ENCODE results near the gene RET. TPM values are rescaled to one million over a fixed set of nuclear protein-coding genes. Genes with fewer than 3 reads are reported as not detected.

Gene RET
- total RNA-seq (under 1 TPM; 0.23 to 0.47 (median 0.33) TPM), polyA plus RNA-seq (0.59 TPM)
- long read RNA-seq, donor 1, partial matches to known transcripts = 1 of 4 reads
- long read RNA-seq, donor 1, other reads (novel, unspliced or antisense) = 3 of 4 reads
- long read RNA-seq, donor 2, partial matches to known transcripts = 1 of 1 reads
- long read RNA-seq, donor 2, other reads (novel, unspliced or antisense) = 0 of 1 reads
- long read RNA-seq, donor 3, partial matches to known transcripts = 5 of 7 reads
- long read RNA-seq, donor 3, other reads (novel, unspliced or antisense) = 2 of 7 reads
- long read RNA-seq, donor 4 = 0 reads

DNA sequence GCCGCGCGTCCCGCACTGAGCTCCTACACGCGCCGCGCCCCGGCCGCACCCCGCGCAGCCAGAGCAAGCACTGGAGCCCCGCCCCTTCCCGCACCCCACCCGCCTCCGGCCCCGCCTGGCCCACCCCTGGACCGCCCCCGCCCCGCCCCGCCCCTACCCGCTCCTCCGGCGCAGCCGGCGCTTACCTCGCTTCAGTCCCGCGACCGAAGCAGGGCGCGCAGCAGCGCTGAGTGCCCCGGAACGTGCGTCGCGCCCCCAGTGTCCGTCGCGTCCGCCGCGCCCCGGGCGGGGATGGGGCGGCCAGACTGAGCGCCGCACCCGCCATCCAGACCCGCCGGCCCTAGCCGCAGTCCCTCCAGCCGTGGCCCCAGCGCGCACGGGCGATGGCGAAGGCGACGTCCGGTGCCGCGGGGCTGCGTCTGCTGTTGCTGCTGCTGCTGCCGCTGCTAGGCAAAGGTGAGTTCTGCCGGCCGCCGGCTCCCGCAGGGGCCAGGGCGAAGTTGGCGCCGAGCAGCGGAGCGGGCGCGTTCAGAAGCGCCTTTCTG, at the start of gene RET:
Gene RET (plus strand): TSS at position 194 of the 545 bp plus-strand sequence. CDS start 190 bp downstream, at position 384.
- H3K4me3 ChIP-seq (ENCODE audit: low read length) = peak within 1 kb of the TSS; percentile 47
- under 1% methylated on average over 78 of the region's 78 CpGs for WGBS
- peaks cover 2% of the 10 kb centered on the region for H3K4me1 ChIP-seq (ENCODE audit: control insufficient read depth, insufficient read depth, low read length)
- H3K27ac ChIP-seq (ENCODE audit: low read length) = no peak within 1 kb of the TSS
- H3K9me3 ChIP-seq (ENCODE audit: control insufficient read depth, low read length) = no peaks in the 10 kb centered on the region
- intact Hi-C loops (cut with DNase I) = no loop called here
- peak in 2 of 3 donors; percentile 39 to 73 for DNase-seq
- no peaks in the 10 kb centered on the region for H3K27me3 ChIP-seq (ENCODE audit: control insufficient read depth, insufficient read depth)
- peak; percentile 23 to 49 for ATAC-seq

DNA sequence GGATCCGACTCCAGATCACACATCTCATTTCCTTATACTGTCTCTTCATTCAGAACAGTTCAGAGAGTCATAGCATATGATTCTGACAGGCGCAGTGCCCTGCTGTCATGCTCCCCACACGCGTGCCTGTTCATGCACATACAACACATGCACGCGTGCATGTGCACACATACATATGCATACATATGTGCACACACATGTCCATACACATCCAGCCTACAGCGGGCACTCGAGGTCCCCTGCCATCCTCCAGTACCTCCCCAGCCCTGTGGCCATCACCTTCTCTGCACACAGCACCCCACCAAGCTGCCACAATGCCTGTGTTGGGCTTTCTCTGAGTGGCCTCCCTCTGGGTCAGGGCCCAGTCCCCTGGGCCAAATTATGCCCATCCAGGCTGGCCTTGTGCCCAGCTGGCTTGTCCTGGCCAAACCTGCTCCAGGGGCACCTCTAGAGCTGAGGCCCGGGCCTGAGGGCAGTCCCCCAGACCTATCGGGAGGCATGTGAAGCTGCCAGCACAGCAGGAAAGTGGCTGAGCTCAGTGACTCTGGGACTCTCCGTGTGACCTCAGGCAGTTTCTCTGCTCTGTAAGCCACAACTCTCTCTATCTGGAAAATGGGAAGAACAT, 49.4 kb upstream of the RET start:
- H3K4me3 ChIP-seq (ENCODE audit: low read length) = no peak overlapping the region
- H3K4me1 ChIP-seq (ENCODE audit: control insufficient read depth, insufficient read depth, low read length) = no peaks in the 10 kb centered on the region
- ATAC-seq (no peak), DNase-seq (no peak)
- WGBS = 80% methylated on average over 11 of the region's 11 CpGs
- H3K9me3 ChIP-seq (ENCODE audit: control insufficient read depth, low read length) = no peaks in the 10 kb centered on the region
- no peak overlapping the region for H3K27ac ChIP-seq (ENCODE audit: low read length)
- intact Hi-C loops (cut with DNase I) = no loop called here
- H3K27me3 ChIP-seq (ENCODE audit: control insufficient read depth, insufficient read depth) = no peaks in the 10 kb centered on the region

DNA sequence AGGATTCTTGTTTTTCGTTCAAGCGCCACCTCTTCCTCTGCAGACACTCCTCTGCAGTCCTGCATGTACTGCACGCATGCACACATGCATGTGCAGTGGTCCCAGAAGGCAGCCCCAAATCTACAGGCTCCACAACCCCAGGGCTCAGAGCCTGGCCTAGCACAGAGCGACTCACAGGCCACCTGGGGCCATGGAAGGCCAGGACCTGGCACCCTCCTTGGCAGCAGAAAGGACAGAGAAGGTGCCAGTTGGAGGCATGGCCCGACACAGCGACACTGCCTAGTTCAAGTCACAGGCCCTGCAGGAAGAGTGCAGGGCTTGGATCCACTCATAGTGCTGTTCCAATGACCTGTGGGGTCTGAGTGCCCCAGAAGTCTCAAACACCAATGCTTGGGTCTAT, 48.7 kb upstream of the RET start:
- 90% methylated on average over 6 of the region's 6 CpGs for WGBS
- H3K27me3 ChIP-seq (ENCODE audit: control insufficient read depth, insufficient read depth) = no peaks in the 10 kb centered on the region
- no peak overlapping the region for H3K27ac ChIP-seq (ENCODE audit: low read length)
- ATAC-seq (no peak), DNase-seq (no peak)
- no peaks in the 10 kb centered on the region for H3K9me3 ChIP-seq (ENCODE audit: control insufficient read depth, low read length)
- no peaks in the 10 kb centered on the region for H3K4me1 ChIP-seq (ENCODE audit: control insufficient read depth, insufficient read depth, low read length)
- no peak overlapping the region for H3K4me3 ChIP-seq (ENCODE audit: low read length)
- intact Hi-C loops (cut with DNase I) = no loop called here

DNA sequence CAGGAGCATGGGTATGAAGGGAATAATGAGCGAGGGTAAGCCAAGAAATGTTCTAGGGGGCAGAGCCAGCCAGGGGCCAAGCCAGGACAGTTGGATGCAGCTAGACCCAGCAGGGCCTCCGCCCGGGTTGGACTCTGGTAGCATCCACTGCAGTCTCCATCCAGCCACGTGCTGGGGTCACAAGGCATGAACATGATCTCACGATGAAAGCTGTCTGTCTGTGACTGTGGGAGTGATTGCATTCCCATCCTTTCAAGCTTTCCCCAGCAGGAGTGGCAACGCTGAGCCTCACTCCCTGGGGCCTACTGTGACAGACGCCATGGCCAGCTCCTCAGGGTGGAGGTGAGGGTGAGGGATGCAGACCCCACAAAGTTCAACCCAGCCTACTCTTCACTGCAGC, 47.8 kb upstream of the RET start:
- no peaks in the 10 kb centered on the region for H3K27me3 ChIP-seq (ENCODE audit: control insufficient read depth, insufficient read depth)
- intact Hi-C loops (cut with DNase I) = no loop called here
- H3K9me3 ChIP-seq (ENCODE audit: control insufficient read depth, low read length) = no peaks in the 10 kb centered on the region
- DNase-seq (peak in 1 of 3 donors; percentile 11), ATAC-seq (no peak)
- H3K27ac ChIP-seq (ENCODE audit: low read length) = no peak overlapping the region
- H3K4me1 ChIP-seq (ENCODE audit: control insufficient read depth, insufficient read depth, low read length) = no peaks in the 10 kb centered on the region
- 73% methylated on average over 7 of the region's 7 CpGs for WGBS
- no peak overlapping the region for H3K4me3 ChIP-seq (ENCODE audit: low read length)

DNA sequence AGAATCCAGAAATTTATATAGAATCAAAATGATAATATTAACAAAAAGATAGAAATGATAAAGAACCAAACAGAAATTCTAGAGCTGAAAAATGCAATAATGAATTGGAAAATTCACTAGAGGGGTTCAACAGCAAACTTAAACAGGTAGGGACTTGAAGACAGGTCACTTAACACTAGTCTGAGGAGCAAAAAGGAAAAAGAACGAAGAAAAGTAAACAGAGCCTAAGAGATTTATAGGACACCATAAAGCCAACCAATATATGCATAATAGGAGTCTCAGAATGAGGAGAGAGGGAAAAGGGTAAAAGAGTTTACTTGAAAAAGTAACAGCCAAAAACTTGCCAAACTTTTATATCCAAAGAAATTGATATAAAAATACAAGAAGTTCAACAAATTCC, 44.3 kb upstream of the RET start:
- no peak for ATAC-seq
- H3K4me3 ChIP-seq (ENCODE audit: low read length) = no peak overlapping the region
- no peaks in the 10 kb centered on the region for H3K9me3 ChIP-seq (ENCODE audit: control insufficient read depth, low read length)
- no peak overlapping the region for H3K27ac ChIP-seq (ENCODE audit: low read length)
- no peaks in the 10 kb centered on the region for H3K27me3 ChIP-seq (ENCODE audit: control insufficient read depth, insufficient read depth)
- WGBS = 84% methylated on average over 1 of the region's 1 CpG
- no peaks in the 10 kb centered on the region for H3K4me1 ChIP-seq (ENCODE audit: control insufficient read depth, insufficient read depth, low read length)
- no peak for DNase-seq
- intact Hi-C loops (cut with DNase I) = no loop called here

DNA sequence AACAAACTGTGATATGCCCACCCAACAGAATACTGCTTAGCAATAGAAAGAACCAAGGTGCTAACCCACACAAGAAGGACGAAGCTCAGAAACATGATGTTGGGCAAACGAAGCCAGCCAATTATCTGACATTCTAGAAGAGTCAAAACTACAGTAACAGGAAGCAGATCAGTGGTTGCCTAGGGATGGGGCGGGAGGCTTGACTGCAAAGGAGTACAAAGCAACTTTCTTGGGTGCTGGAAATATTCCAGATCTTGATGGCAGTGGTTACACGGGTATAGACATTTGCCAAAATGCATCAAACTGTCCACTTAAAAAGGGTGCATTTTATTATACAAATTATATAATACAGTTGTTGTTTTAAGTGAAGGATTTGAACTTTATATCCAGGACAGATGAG, 41.1 kb upstream of the RET start:
- intact Hi-C loops (cut with DNase I) = no loop called here
- Histone ChIP-seq H3K4me3 (ENCODE audit: low read length) (no peak overlapping the region), H3K27me3 (ENCODE audit: control insufficient read depth, insufficient read depth) (no peaks in the 10 kb centered on the region), H3K27ac (ENCODE audit: low read length) (no peak overlapping the region), H3K4me1 (ENCODE audit: control insufficient read depth, insufficient read depth, low read length) (no peaks in the 10 kb centered on the region), H3K9me3 (ENCODE audit: control insufficient read depth, low read length) (no peaks in the 10 kb centered on the region)
- ATAC-seq (no peak), DNase-seq (no peak)
- whole genome bisulfite sequencing = 42% methylated on average over 4 of the region's 4 CpGs

DNA sequence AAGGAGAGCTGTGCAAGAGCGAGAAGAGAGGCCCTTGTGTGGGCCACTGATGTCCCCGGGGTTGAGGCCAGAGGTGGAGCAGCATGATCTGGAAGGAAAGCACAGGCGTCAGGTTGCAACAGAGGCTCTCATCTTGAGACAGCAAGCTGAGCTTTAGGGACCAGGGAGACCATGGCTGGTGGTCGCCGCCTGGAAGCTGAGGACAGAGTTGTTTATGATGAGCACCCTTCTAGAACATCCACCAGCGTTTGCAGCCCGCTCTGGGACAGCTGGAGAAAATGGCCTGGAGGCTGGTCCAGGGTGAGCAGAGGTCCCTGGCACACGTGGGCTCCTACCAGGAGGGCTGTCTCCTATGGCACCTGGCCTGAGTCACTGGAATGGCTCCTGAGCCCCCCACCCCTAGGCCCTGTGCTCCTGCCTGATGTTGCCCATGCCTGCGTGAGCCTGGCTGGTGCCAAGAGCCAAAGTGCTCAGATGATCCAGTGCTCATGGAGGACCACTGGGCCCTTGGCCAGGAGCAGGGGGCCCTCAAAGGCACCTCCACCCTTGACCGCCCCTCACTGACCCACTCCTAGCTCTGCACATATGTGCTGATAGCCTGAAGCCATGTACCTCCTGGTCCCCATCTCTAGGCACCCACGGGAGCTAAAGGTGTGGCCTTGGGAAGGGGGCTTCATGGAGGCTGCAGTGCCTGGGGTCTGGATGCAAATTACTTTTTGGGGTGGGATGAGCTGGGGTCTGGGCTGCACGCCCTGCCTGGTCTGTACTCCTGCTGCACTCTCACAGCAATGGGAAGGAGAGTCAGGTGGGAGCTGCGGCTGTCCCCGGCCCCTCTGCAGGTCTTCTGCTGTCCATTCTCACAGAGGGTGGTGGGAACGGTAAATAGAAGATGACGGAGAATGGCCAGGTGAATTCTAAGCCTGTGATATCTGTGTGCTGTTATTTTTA, 40.1 kb upstream of the RET start:
- no peaks in the 10 kb centered on the region for H3K27me3 ChIP-seq (ENCODE audit: control insufficient read depth, insufficient read depth)
- DNase-seq (peak in 1 of 3 donors; percentile 18), ATAC-seq (no peak)
- no peaks in the 10 kb centered on the region for H3K9me3 ChIP-seq (ENCODE audit: control insufficient read depth, low read length)
- intact Hi-C loops (cut with DNase I) = no loop called here
- no peak overlapping the region for H3K4me3 ChIP-seq (ENCODE audit: low read length)
- H3K27ac ChIP-seq (ENCODE audit: low read length) = no peak overlapping the region
- 82% methylated on average over 16 of the region's 16 CpGs for WGBS
- H3K4me1 ChIP-seq (ENCODE audit: control insufficient read depth, insufficient read depth, low read length) = no peaks in the 10 kb centered on the region

DNA sequence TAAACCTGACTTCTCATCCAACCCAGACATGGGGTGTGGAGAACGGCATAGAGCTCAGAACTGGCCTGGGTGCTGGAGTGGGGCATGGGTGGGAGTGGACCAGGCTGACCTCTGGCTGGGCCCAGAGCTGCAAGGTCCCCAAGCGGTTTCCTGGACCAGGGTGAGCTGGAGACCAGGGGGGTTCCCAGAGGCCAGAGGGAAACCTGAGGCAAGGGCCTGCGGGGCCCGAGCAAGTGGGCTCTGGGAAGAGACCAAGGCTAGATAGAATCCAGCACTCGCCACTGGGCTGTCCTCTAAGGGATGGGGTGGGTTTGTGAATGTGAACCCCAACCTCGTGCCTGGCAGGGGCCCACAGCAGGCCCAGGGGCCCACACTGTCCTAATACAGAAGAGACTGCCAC, 39.4 kb upstream of the RET start:
- DNase-seq (no peak), ATAC-seq (no peak)
- WGBS = 79% methylated on average over 6 of the region's 6 CpGs
- Histone ChIP-seq H3K27ac (ENCODE audit: low read length) (no peak overlapping the region), H3K4me1 (ENCODE audit: control insufficient read depth, insufficient read depth, low read length) (no peaks in the 10 kb centered on the region), H3K9me3 (ENCODE audit: control insufficient read depth, low read length) (no peaks in the 10 kb centered on the region), H3K4me3 (ENCODE audit: low read length) (no peak overlapping the region), H3K27me3 (ENCODE audit: control insufficient read depth, insufficient read depth) (no peaks in the 10 kb centered on the region)
- intact Hi-C loops (cut with DNase I) = no loop called here

DNA sequence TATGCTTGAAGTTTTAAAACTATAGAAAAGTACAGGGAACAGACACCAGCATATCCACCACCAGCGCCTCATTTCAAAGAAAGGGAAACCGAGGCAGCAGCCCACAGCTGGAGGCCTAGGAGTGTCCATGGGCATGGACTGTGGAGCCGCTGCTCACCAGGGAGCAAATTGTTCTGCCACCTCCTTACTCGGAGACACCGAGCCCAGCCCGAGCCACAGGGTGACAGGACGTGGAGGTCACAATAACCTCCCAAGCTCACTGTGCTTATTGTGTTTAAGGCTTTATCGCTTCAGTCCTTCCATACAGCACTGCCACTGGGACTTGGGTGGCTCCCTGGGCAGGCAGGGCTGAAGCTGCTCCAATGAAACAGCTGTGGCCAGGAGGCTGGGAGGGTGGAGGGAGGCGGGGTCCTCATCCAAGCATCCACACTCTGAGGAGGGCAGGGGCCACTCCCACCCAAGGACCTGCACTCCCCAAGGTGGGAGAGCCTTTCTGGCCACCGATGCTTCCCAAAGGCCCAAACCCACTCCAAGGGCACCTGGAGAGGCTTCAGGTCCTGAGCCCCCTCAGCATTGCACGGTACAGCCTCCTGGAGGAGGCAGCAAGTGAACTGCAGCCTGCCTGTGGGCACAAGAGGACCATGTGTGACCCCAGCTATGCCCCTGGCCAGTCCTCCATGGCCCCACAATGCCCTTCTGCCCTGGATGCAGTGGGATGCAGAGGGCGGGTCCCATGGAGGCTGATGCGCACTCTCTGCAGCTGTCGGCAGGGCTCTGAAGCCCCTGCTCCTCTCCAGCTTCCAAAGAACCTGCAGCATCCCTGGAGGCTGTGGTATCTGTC, 38.7 kb upstream of the RET start:
- intact Hi-C loops (cut with DNase I) = no loop called here
- no peak overlapping the region for H3K4me3 ChIP-seq (ENCODE audit: low read length)
- ATAC-seq (no peak), DNase-seq (peak in 2 of 3 donors; percentile 3 to 15)
- WGBS = 79% methylated on average over 14 of the region's 14 CpGs
- H3K9me3 ChIP-seq (ENCODE audit: control insufficient read depth, low read length) = no peaks in the 10 kb centered on the region
- H3K4me1 ChIP-seq (ENCODE audit: control insufficient read depth, insufficient read depth, low read length) = no peaks in the 10 kb centered on the region
- no peak overlapping the region for H3K27ac ChIP-seq (ENCODE audit: low read length)
- no peaks in the 10 kb centered on the region for H3K27me3 ChIP-seq (ENCODE audit: control insufficient read depth, insufficient read depth)
